ENCODE data around the gene ELOVL3.

DNA sequence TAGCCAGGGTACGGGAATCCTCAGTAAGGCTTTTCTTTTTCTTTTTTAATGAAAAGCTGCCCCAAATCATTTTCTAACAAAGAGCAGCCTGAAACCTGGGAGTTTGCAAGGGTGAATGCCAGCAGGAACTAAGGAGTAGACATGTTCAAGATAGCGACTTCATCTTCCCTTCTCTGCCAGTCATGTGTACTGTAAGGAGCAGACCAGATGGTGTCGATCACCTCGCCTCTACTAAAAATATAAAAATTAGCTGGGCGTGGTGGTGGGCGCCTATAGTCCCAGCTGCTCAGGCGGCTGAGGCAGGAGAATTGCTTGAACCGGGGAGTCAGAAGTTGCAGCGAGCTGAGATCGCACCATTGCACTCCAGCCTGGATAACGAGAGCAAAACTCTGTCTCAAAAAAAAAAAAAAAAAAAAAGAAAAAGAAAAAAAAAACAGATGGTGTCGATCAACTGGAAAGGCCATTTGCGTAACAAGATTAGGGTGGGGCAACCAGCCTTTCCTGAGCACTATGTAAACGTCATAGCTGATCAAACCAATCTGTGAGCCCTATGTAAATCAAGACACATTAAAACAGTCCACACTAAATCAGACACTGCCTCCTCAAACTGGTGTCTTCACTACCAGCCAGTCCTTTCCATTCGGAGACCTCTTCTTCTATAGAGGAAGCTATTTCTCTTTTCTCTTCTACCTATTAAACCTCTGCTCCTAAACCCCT is 40.1 kb upstream of the ELOVL3 start:
- TF ChIP-seq, protein P1, sequence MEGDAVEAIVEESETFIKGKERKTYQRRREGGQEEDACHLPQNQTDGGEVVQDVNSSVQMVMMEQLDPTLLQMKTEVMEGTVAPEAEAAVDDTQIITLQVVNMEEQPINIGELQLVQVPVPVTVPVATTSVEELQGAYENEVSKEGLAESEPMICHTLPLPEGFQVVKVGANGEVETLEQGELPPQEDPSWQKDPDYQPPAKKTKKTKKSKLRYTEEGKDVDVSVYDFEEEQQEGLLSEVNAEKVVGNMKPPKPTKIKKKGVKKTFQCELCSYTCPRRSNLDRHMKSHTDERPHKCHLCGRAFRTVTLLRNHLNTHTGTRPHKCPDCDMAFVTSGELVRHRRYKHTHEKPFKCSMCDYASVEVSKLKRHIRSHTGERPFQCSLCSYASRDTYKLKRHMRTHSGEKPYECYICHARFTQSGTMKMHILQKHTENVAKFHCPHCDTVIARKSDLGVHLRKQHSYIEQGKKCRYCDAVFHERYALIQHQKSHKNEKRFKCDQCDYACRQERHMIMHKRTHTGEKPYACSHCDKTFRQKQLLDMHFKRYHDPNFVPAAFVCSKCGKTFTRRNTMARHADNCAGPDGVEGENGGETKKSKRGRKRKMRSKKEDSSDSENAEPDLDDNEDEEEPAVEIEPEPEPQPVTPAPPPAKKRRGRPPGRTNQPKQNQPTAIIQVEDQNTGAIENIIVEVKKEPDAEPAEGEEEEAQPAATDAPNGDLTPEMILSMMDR (IDR thresholded peaks at IDR 0.05; ENCODE audit: low read depth, low read length): no peak
- TF ChIP-seq EZH2phosphoT487 (IDR thresholded peaks at IDR 0.05; ENCODE audit: low read depth): no peak

Data from OCI-LY3 (cell line).